PC-9 (cell line): ENCODE measurements around the gene ZC3HAV1. TPM values are rescaled to one million over a fixed set of nuclear protein-coding genes. Genes with fewer than 3 reads are reported as not detected.

ENCODE experiments used
- BruUV-seq: library from RNA; stranded (reverse); fragments of 400-500 nt; replicated peaks from 2 replicates; lab custom pipeline; 2021; lab: Mats Ljungman, UMichigan
- CTCF ChIA-PET: fragments of 300-600 bp; sonication (Branson Sonifier 250); formaldehyde crosslinking; loops from one replicate; lab custom pipeline; 2022; ENCODE audit warnings: antibody characterized with exemption; lab: Charles Lee
- POLR2A ChIA-PET: fragments of 300-600 bp; sonication (Branson Sonifier 250); formaldehyde crosslinking; loops from one replicate; lab custom pipeline; 2022; ENCODE audit warnings: antibody characterized with exemption; ENCODE audit not compliant: unreplicated experiment; lab: Charles Lee
- DNase-seq, 2 experiments: peaks; one replicate each; pipeline versions ENCODE4 v3.0.0 to v3.0.0-alpha.2; 2015 to 2022; ENCODE audit warnings: mixed read lengths in 1 of 2
- H2AFZ ChIP-seq: fragments of 200-600 bp; sonication (generic); 2 replicates; pipeline ENCODE4 v1.8.1; 2017; ENCODE audit warnings: antibody characterized with exemption
- H3F3A ChIP-seq: fragments of 200-600 bp; sonication (generic); 2 replicates; pipeline ENCODE4 v1.8.1; 2017; ENCODE audit warnings: antibody characterized with exemption, mild to moderate bottlenecking, low read depth; ENCODE audit not compliant: insufficient read depth
- H3K27ac ChIP-seq: fragments of 200-600 bp; sonication (generic); 2 replicates; pipeline ENCODE4 v1.6.1; 2016; ENCODE audit warnings: mixed run types
- H3K27me3 ChIP-seq: fragments of 200-600 bp; sonication (generic); 2 replicates; pipeline ENCODE4 v1.6.1; 2016; ENCODE audit warnings: low read depth, mixed run types; ENCODE audit not compliant: insufficient read depth
- H3K36me3 ChIP-seq: fragments of 200-600 bp; sonication (generic); 2 replicates; pipeline ENCODE4 v1.6.1; 2016; ENCODE audit warnings: low read depth, mixed run types
- H3K4me1 ChIP-seq: fragments of 200-600 bp; sonication (generic); replicated peaks from 2 replicates; pipeline ENCODE4 v1.6.1; 2016; ENCODE audit warnings: mixed run types; ENCODE audit not compliant: insufficient read depth
- H3K4me2 ChIP-seq: fragments of 200-600 bp; sonication (generic); 2 replicates; pipeline ENCODE4 v1.6.1; 2017; ENCODE audit warnings: mixed run types
- H3K4me3 ChIP-seq: fragments of 200-600 bp; sonication (generic); 2 replicates; pipeline ENCODE4 v1.6.1; 2016; ENCODE audit warnings: mixed run types
- H3K79me2 ChIP-seq: fragments of 200-600 bp; sonication (generic); 2 replicates; pipeline ENCODE4 v1.6.1; 2017; ENCODE audit warnings: low read depth, mixed run types
- H3K9me2 ChIP-seq: fragments of 200-600 bp; sonication (generic); 2 replicates; pipeline ENCODE4 v1.8.1; 2017; ENCODE audit warnings: mild to moderate bottlenecking; ENCODE audit not compliant: insufficient read depth
- H3K9me3 ChIP-seq: fragments of 200-600 bp; sonication (generic); 2 replicates; pipeline ENCODE4 v1.8.1; 2016; ENCODE audit warnings: low read depth; ENCODE audit not compliant: insufficient read depth
- H4K20me1 ChIP-seq: fragments of 200-600 bp; sonication (generic); 2 replicates; pipeline ENCODE4 v1.8.1; 2017; ENCODE audit not compliant: insufficient read depth
- CTCF ChIP-seq: fragments of 200-600 bp; sonication (generic); conservative IDR thresholded peaks from 2 replicates; pipeline ENCODE4 v1.6.1; 2017; ENCODE audit warnings: mixed run types, antibody characterized with exemption, mild to moderate bottlenecking, moderate library complexity
- EZH2 ChIP-seq: fragments of 200-600 bp; sonication (generic); IDR thresholded peaks from 2 replicates; pipeline ENCODE4 v1.8.0; 2017; ENCODE audit warnings: antibody characterized with exemption, low read depth
- intact Hi-C: fragments of 100-400 bp; cut with micrococcal nuclease; formaldehyde crosslinking; loops from one replicate; pipeline ENCODE4 v1.10.0; 2022; ENCODE audit not compliant: unreplicated experiment
- total RNA-seq: library from RNA; stranded (reverse); gene quantifications from 2 replicates; pipeline ENCODE4 v1.2.3, GENCODE V29; 2021

ZC3HAV1 gene
- total RNA-seq, 1 experiment from 2014 or later = 36.7 TPM

DNA sequence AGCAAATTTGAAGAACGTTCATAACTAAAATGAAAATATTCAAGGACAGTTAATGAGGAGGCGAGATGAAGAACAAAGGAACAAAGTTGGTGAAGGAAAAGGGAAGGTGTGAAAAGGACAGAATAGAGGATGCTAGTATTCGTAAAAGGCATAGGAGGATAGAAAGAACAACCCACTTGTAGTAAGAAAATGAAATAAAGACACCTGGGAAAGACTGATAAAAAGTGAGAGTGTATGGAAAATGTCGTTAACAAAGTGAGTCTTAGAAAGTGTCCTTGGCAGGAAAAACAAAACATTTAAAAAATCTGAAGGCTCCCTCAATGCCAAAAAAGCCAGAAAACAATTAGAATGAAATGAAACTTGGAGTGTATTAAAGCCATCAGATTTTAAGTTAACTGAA lies 29.6 kb upstream of the ZC3HAV1 start:
- ChIA-PET POLR2A (no interaction called here), CTCF (no interaction called here)
- Histone ChIP-seq H3K4me1 (peaks cover 6% of the 10 kb centered on the region; the same call in 1 of the 2 replicates), H3F3A (no peaks in the 10 kb centered on the region), H3K9me3 (no peaks in the 10 kb centered on the region), H2AFZ (no peak overlapping the region), H3K36me3 (no peaks in the 10 kb centered on the region; the same call in 1 of the 2 replicates), H4K20me1 (no peaks in the 10 kb centered on the region), H3K27me3 (no peaks in the 10 kb centered on the region), H3K4me3 (no peak overlapping the region), H3K4me2 (no peak overlapping the region), H3K79me2 (no peaks in the 10 kb centered on the region), H3K27ac (no peak overlapping the region), H3K9me2 (no peaks in the 10 kb centered on the region)
- intact Hi-C loops = no loop called here
- DNase-seq = no peak
- no TSS peak for BruUV-seq
- no peak for TF ChIP-seq EZH2
- TF ChIP-seq CTCF = no peak

DNA sequence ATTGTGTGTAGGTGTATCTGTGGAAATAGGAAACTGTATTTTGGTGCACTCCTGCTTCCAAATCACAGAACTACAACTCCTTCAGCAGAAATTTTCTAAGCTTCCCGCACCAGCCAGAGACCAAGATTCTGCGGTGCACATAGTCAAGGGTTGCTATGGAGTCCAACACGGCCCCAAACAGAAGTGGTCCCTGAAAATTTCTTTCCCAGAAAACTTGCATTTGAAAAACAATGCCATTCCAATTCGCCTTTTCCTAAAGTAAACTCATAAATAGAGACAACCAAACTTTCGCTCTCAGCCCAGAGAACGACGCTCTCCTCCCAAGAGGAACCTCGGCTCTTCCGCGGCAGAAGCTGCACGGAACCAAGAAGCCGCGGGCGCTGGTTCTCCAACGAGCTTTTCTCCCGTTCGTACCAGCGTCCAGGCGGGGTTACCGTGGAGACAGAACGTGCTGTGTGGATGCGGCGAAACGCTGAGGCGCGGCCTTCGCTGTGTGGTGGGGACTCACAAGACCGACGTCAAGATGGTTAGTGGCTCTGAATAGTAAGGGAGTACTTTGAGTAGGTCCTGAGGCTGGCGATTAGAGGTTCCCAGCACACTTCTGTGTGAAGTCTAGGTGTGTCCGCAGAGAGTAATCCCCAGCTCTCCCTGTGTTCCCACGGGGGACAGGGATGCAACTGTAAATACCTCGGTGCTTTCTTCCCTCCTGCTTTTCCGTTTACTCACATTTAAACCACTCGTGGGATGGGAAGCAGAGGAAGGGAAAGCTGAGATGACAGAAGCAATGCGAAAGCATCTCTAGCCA lies 24.0 kb upstream of the ZC3HAV1 start:
- Histone ChIP-seq H4K20me1 (no peaks in the 10 kb centered on the region), H3K9me3 (no peaks in the 10 kb centered on the region), H3K79me2 (no peaks in the 10 kb centered on the region), H3K9me2 (no peaks in the 10 kb centered on the region), H3K27ac (no peak overlapping the region), H3K4me3 (peak overlapping the region; percentile 69), H3K4me2 (peak overlapping the region; percentile 86), H3K4me1 (peaks cover 10% of the 10 kb centered on the region; the same call in 1 of the 2 replicates), H3F3A (no peaks in the 10 kb centered on the region), H2AFZ (peak overlapping the region; percentile 91), H3K36me3 (no peaks in the 10 kb centered on the region), H3K27me3 (peaks cover 3% of the 10 kb centered on the region; the same call in 1 of the 2 replicates)
- intact Hi-C loops = loop anchor here (1.0 to 5.0 kb wide), 2 partner anchors 24 to 99 kb away; partner anchors contain the start of genes UBN2 and ZC3HAV1
- no TSS peak for BruUV-seq
- TF ChIP-seq EZH2 (no peak), CTCF (no peak)
- ChIA-PET CTCF (interaction anchor here (1.0 kb wide), 1 partner anchor 59 kb away, joined by 4 read pairs; no protein-coding TSS in a partner anchor), POLR2A (interaction anchor here (0.5 to 0.6 kb wide), 3 partner anchors 8 to 96 kb away, joined by 5 to 7 read pairs (median 6); no protein-coding TSS in a partner anchor)
- peak; percentile 76 to 85 for DNase-seq

DNA sequence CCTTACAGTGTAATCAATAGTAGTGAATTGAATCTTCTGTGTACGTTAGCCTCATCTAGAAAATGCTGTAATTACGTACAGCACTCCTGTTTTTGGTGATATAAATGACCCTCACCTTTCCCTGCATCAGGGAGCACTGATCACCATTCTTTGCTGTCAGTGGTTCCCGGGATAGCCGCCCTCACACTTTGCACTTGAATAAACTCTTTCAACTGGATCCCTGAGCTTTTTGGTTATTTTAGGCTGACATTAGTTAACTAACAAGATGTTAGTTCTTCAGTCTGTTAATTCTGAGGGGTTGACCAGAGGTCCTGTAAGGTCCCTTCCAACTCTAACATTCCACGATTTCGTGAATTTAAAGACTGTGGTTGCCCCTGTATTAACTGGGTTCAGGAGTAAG lies 23.4 kb upstream of the ZC3HAV1 start:
- peak overlapping the region; percentile 91 for H2AFZ ChIP-seq
- no peaks in the 10 kb centered on the region for H3K36me3 ChIP-seq
- H3K9me2 ChIP-seq = no peaks in the 10 kb centered on the region
- H3F3A ChIP-seq = no peaks in the 10 kb centered on the region
- BruUV-seq = no TSS peak
- no peaks in the 10 kb centered on the region for H4K20me1 ChIP-seq
- H3K4me2 ChIP-seq = peak overlapping the region; percentile 86
- H3K4me1 ChIP-seq = peaks cover 10% of the 10 kb centered on the region; the same call in 1 of the 2 replicates
- H3K4me3 ChIP-seq = peak overlapping the region; percentile 69
- CTCF ChIA-PET = interaction anchor here (1.0 kb wide), 1 partner anchor 58 kb away, joined by 4 read pairs; no protein-coding TSS in a partner anchor
- no peak overlapping the region for H3K27ac ChIP-seq
- intact Hi-C loops = loop anchor here (1.0 to 5.0 kb wide), 2 partner anchors 24 to 99 kb away; partner anchors contain the start of genes UBN2 and ZC3HAV1
- no peaks in the 10 kb centered on the region for H3K9me3 ChIP-seq
- peaks cover 9% of the 10 kb centered on the region; the same call in 1 of the 2 replicates for H3K27me3 ChIP-seq
- no peak for TF ChIP-seq EZH2
- TF ChIP-seq CTCF = no peak
- H3K79me2 ChIP-seq = no peaks in the 10 kb centered on the region
- POLR2A ChIA-PET = interaction anchor here (0.5 kb wide), 1 partner anchor 9 kb away, joined by 7 read pairs; no protein-coding TSS in a partner anchor
- DNase-seq = no peak
